Measurements from ENCODE around the gene STIMATE. TPM values are rescaled to one million over a fixed set of nuclear protein-coding genes. Genes with fewer than 3 reads are reported as not detected.

STIMATE gene
- polyA plus RNA-seq, 3 donors = 8.9 to 49.9 (median 11.7) TPM

DNA sequence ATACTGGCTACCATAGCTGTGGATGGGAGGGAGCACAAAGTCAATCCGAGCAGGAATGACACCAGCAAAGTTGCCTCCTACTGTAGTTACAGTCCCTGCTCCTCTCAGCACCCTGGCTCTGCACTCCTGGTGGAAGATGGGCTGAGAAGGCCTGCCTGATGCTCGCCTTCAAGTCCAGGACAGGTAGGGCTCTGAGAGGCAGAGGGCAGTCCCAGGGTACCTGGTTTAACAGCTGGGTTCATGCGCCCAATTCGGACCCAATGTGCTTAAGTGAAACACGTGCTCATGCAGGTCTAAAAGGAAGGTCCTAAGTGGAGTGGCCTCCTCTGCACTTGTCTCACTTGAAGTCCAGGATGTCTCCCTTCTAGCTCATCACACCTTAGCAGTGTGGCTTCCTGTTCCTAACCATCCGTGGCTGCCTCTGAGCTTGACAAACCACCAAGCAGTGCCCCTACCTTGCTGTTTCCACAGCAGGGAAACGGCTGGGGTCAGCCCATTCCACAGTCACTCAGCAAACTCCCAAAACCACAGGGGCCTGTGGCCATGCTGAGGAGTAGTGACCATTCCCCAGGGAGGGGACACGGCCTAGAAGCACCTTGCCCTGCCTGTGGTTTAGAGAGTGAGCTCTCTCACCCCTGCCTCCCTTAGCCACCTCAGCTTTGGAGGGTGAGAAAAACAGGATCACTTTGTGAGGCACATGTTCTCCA is 58.6 kb downstream of the STIMATE start:
- Histone ChIP-seq H3K27ac (ENCODE audit: low read depth in 1 of 2, low read length in 2 of 2) (no peak overlapping the region), H3K9me3 (replicated peaks in 1 of 2; ENCODE audit: control insufficient read depth in 1 of 2, insufficient read depth in 1 of 2, low read length in 2 of 2) (no peaks in the 10 kb centered on the region), H3K9ac (ENCODE audit: insufficient read depth, low read length, poor library complexity, severe bottlenecking) (no peak overlapping the region), H3K36me3 (replicated peaks in 1 of 2; ENCODE audit: control insufficient read depth in 1 of 2, insufficient read depth in 2 of 2, low read length in 2 of 2) (peaks cover 63 to 98% of the 10 kb centered on the region in 2 donors), H3K79me2 (ENCODE audit: insufficient read depth, low read length) (no peaks in the 10 kb centered on the region), H4K20me1 (ENCODE audit: insufficient read depth, low read length) (no peaks in the 10 kb centered on the region), H3K4me3 (replicated peaks in 1 of 3; ENCODE audit: low read depth in 2 of 3, low read length in 3 of 3) (no peak overlapping the region), H3K27me3 (ENCODE audit: control insufficient read depth in 2 of 2, insufficient read depth in 2 of 2, low read length in 2 of 2) (no peaks in the 10 kb centered on the region), H3K4me2 (replicated peaks; ENCODE audit: extremely low read depth, low read length, poor library complexity, severe bottlenecking) (no peak overlapping the region), H2AFZ (ENCODE audit: insufficient read depth, low read depth, low read length, poor library complexity, severe bottlenecking) (no peak overlapping the region), H3K4me1 (ENCODE audit: control insufficient read depth in 1 of 2, insufficient read depth in 2 of 2, low read length in 2 of 2) (peaks cover 15 to 16% of the 10 kb centered on the region in 2 donors)
- Mint-ChIP-seq H3K4me1 (peaks cover 13% of the 10 kb centered on the region), H3K27ac (no peak overlapping the region), H3K9me3 (peaks cover 0 to 2% (median 0%) of the 10 kb centered on the region in 7 donors), H3K4me3 (no peak overlapping the region), H3K27me3 (ENCODE audit: low read depth in 3 of 3) (peaks cover 0 to 2% (median 0%) of the 10 kb centered on the region in 3 donors), H3K36me3 (peaks cover 75 to 88% of the 10 kb centered on the region in 2 donors)
- intact Hi-C loops (cut with micrococcal nuclease) = no loop called here
- TF ChIP-seq, protein P1, sequence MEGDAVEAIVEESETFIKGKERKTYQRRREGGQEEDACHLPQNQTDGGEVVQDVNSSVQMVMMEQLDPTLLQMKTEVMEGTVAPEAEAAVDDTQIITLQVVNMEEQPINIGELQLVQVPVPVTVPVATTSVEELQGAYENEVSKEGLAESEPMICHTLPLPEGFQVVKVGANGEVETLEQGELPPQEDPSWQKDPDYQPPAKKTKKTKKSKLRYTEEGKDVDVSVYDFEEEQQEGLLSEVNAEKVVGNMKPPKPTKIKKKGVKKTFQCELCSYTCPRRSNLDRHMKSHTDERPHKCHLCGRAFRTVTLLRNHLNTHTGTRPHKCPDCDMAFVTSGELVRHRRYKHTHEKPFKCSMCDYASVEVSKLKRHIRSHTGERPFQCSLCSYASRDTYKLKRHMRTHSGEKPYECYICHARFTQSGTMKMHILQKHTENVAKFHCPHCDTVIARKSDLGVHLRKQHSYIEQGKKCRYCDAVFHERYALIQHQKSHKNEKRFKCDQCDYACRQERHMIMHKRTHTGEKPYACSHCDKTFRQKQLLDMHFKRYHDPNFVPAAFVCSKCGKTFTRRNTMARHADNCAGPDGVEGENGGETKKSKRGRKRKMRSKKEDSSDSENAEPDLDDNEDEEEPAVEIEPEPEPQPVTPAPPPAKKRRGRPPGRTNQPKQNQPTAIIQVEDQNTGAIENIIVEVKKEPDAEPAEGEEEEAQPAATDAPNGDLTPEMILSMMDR (IDR thresholded peaks at IDR 0.05) = no peak
- 94% methylated on average over 6 of the region's 8 CpGs for WGBS (ENCODE audit: insufficient coverage)
- no peak for DNase-seq

DNA sequence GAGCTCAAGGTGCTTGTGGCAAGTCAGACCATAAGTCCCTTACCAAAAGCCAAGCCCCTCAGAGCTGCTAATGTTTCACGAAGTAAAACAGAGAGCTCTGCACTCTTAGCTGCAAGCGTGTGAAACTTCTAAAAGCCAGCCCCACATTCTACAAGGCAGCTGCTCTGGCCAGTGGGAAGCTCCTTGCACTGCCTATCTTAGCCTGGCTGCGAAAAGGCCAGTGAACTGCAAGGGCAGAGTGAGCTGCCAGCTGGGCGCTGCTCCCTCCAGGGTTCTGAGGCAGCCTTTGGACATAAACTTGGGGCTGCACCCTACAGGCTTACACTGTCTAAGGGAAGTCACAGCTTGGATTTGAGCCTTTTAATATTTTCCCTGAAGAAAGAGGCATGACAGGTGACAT is 60.4 kb downstream of the STIMATE start:
- no peak overlapping the region for H3K4me2 ChIP-seq (replicated peaks; ENCODE audit: extremely low read depth, low read length, poor library complexity, severe bottlenecking)
- TF ChIP-seq, protein P1 (IDR thresholded peaks at IDR 0.05) = no peak
- no peaks in the 10 kb centered on the region for H3K4me1 ChIP-seq (ENCODE audit: control insufficient read depth in 1 of 2, insufficient read depth in 2 of 2, low read length in 2 of 2)
- H3K4me1 Mint-ChIP-seq = no peaks in the 10 kb centered on the region
- no peak overlapping the region for H3K4me3 Mint-ChIP-seq
- no peak overlapping the region for H3K4me3 ChIP-seq (replicated peaks in 1 of 3; ENCODE audit: low read depth in 2 of 3, low read length in 3 of 3)
- no peaks in the 10 kb centered on the region for H4K20me1 ChIP-seq (ENCODE audit: insufficient read depth, low read length)
- H2AFZ ChIP-seq (ENCODE audit: insufficient read depth, low read depth, low read length, poor library complexity, severe bottlenecking) = no peak overlapping the region
- H3K36me3 ChIP-seq (replicated peaks in 1 of 2; ENCODE audit: control insufficient read depth in 1 of 2, insufficient read depth in 2 of 2, low read length in 2 of 2) = peaks cover 58 to 92% of the 10 kb centered on the region in 2 donors
- H3K9ac ChIP-seq (ENCODE audit: insufficient read depth, low read length, poor library complexity, severe bottlenecking) = no peak overlapping the region
- intact Hi-C loops (cut with micrococcal nuclease) = no loop called here
- H3K27ac ChIP-seq (ENCODE audit: low read depth in 1 of 2, low read length in 2 of 2) = no peak overlapping the region
- no peaks in the 10 kb centered on the region for H3K79me2 ChIP-seq (ENCODE audit: insufficient read depth, low read length)
- 94% methylated on average over 4 of the region's 4 CpGs for WGBS (ENCODE audit: insufficient coverage)
- peaks cover 0 to 2% (median under 1%) of the 10 kb centered on the region in 3 donors for H3K27me3 Mint-ChIP-seq (ENCODE audit: low read depth in 3 of 3)
- peak overlapping the region in 2 of 7 donors; percentile 7 to 21 for H3K27ac Mint-ChIP-seq
- H3K36me3 Mint-ChIP-seq = peaks cover 64 to 77% of the 10 kb centered on the region in 2 donors
- peaks cover 0 to 2% (median 0%) of the 10 kb centered on the region in 7 donors for H3K9me3 Mint-ChIP-seq
- no peak for DNase-seq
- no peaks in the 10 kb centered on the region for H3K9me3 ChIP-seq (replicated peaks in 1 of 2; ENCODE audit: control insufficient read depth in 1 of 2, insufficient read depth in 1 of 2, low read length in 2 of 2)
- no peaks in the 10 kb centered on the region for H3K27me3 ChIP-seq (ENCODE audit: control insufficient read depth in 2 of 2, insufficient read depth in 2 of 2, low read length in 2 of 2)
